Brain microvascular endothelial cell (primary cell): ENCODE results near the gene NIPSNAP3A.
A peak's percentile ranks its signal among the peaks of the same experiment; 100 is the strongest.
"Not testable (repeated sequence)": the region's sequence is repeated elsewhere in the genome, so short reads cannot be mapped to it uniquely, and the experiment has no call there.

Experiments
- DNase-seq: peaks from one replicate; pipeline ENCODE4 v3.0.0-alpha.2; 2020
- H3K27ac ChIP-seq: fragments of 250-450 bp; sonication (Bioruptor Pico); 2 replicates; pipeline ENCODE4 v1.5.1; 2020; ENCODE audit warnings: mild to moderate bottlenecking, moderate library complexity
- H3K27me3 ChIP-seq: fragments of 250-450 bp; sonication (Bioruptor Pico); replicated peaks from 2 replicates; pipeline ENCODE4 v1.5.1; 2020; ENCODE audit warnings: mild to moderate bottlenecking
- H3K36me3 ChIP-seq: fragments of 250-450 bp; sonication (Bioruptor Pico); replicated peaks from 2 replicates; pipeline ENCODE4 v1.5.1; 2020; ENCODE audit warnings: mild to moderate bottlenecking
- H3K4me3 ChIP-seq: 2 replicates; pipeline ENCODE4 v1.5.1; 2011; ENCODE audit warnings: low read depth, mild to moderate bottlenecking, control low read depth, low read length, moderate library complexity
- in situ Hi-C: cut with HindIII; loops from 2 replicates; pipeline ENCODE4 v1.10.0; 2017; ENCODE audit warnings: low sequenced_read_pairs, low pct_ligation_motif_present
- TF ChIP-seq, protein P1 (sequence below): IDR thresholded peaks from 2 replicates; pipeline ENCODE4 v1.5.1; 2011; ENCODE audit warnings: low read depth, mild to moderate bottlenecking, moderate library complexity, low read length, control low read depth, inconsistent platforms; ENCODE audit errors: missing control alignments

Gene NIPSNAP3A

DNA sequence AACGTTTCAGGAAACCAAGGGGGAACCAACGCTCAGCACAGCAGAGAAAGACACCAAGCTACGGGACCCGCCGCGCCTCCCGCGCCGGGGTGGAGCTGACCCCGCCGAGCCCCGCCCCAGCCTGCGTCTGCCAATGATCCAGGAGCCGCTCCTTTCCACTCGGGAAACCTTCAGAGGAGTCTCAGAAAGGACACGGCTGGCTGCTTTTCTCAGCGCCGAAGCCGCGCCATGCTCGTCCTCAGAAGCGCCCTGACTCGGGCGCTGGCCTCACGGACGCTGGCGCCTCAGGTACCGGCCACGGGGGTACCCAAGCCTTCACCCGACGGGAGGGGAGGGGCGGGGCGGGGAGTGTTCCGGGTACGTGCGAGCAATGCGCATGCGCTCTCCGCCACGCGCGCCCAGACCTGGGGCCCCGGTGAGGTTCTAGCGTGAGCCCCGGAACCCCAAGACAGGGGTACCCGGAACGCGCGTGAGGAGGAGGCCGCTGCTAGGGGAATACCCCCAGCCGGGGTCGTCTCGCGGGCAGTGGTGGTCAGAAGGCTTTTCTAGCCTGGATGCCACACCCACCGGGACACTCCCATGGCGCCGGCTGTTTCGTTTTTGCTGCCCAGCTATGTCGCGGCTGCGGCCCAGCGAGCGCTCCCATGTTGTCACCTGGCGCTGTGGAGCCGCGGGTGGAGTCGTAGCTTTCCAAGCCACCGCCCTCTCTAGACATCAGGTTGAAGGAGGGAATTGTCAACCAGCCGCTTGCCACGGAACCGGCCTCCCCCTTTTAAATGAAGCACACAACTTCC is at the start of gene NIPSNAP3A:
NIPSNAP3A (plus strand) TSS at position 119 of the 794 bp plus-strand sequence; CDS start at position 229, 110 bp downstream.
- peak within 1 kb of the TSS; percentile 83 for H3K4me3 ChIP-seq
- peak; percentile 70 for DNase-seq
- in situ Hi-C loops, result no loop called here
- TF ChIP-seq, protein P1, sequence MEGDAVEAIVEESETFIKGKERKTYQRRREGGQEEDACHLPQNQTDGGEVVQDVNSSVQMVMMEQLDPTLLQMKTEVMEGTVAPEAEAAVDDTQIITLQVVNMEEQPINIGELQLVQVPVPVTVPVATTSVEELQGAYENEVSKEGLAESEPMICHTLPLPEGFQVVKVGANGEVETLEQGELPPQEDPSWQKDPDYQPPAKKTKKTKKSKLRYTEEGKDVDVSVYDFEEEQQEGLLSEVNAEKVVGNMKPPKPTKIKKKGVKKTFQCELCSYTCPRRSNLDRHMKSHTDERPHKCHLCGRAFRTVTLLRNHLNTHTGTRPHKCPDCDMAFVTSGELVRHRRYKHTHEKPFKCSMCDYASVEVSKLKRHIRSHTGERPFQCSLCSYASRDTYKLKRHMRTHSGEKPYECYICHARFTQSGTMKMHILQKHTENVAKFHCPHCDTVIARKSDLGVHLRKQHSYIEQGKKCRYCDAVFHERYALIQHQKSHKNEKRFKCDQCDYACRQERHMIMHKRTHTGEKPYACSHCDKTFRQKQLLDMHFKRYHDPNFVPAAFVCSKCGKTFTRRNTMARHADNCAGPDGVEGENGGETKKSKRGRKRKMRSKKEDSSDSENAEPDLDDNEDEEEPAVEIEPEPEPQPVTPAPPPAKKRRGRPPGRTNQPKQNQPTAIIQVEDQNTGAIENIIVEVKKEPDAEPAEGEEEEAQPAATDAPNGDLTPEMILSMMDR, result no peak
- no peaks in the 10 kb centered on the region for H3K27me3 ChIP-seq
- H3K36me3 ChIP-seq, result peaks cover 7% of the 10 kb centered on the region
- H3K27ac ChIP-seq, result peak within 1 kb of the TSS; percentile 87

DNA sequence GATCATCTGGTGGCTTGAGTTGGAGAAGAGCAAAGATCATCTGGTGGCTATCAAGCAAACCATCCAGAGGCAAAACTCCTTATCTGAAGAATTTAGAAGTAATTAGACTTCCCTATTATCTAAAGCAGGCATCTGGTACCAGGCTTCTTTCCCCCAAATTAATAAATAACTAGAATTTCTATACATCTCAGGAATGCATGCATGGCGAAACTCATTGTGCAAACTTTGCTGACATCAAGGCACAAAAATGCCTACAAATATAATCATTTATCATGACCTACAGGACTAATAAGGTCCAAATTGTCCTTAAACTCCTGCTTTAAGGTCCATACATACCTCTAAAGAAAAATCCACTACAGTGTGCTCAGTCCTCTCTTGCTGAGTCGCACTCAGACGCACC is 47.2 kb upstream of the NIPSNAP3A start:
- H3K36me3 ChIP-seq, result no peaks in the 10 kb centered on the region
- no peaks in the 10 kb centered on the region for H3K27me3 ChIP-seq
- DNase-seq, result no peak
- H3K4me3 ChIP-seq, result no peak overlapping the region
- H3K27ac ChIP-seq, result no peak overlapping the region
- TF ChIP-seq, protein P1, result no peak
- in situ Hi-C loops, result no loop called here

DNA sequence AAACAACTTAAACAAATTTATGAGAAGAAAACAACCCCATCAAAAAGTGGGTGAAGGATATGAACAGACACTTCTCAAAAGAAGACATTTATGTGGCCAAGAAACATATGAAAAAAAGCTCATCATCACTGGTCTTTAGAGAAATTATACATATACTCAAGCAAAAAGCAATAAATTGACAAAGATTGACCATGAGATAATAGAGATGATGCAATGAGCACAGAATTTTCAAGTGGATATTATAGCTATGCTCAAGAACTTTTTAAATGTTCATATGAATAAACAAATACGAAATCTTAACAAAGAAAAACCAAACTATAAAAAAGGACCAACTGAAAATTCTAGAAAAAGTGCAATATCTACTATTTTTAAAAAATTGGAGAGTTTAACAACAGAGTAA is 38.7 kb upstream of the NIPSNAP3A start:
- H3K36me3 ChIP-seq, H3K27me3 ChIP-seq, H3K4me3 ChIP-seq, H3K27ac ChIP-seq, DNase-seq, in situ Hi-C loops: not testable (repeated sequence)

DNA sequence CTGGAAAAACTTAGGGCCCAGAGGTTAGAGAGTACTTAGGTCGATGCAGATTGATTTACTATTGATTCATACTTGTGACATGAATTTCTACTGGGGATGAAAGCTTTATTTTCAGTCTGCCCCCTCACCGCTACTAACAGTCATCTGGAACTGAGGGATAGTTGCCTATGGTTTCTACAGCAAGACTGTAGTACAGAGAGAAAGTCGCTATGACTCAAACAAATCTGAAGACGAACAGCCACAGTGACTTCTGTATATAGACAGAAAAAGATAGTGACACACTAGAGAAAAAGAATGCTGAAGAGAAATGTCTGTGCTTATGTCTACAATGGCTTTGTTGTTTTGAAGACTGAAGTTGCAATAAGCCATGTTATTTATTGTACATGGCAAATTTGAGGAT is 35.9 kb upstream of the NIPSNAP3A start:
- Histone ChIP-seq H3K27me3 (no peaks in the 10 kb centered on the region), H3K27ac (no peak overlapping the region), H3K36me3 (no peaks in the 10 kb centered on the region), H3K4me3 (no peak overlapping the region)
- no peak for DNase-seq
- in situ Hi-C loops, result no loop called here
- TF ChIP-seq, protein P1, result no peak

DNA sequence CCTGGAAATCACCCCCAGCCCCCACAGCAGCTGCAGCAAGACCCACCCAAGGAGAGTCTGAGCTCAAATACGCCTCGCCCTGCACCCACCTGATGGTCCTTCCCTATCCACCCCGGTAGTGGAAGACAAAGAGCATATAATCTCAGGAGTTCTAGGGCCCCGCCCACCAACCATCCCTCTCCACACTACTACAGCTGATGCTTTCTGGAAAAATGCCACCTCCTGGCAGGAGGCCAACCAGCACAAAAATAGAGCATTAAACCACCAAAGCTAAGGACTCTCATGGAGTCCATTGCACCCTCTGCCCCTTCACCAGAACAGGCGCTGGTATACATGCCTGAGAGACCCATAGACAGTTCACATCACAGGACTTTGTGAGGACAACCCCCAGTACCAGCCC is 22.5 kb upstream of the NIPSNAP3A start:
- no peak for DNase-seq
- in situ Hi-C loops, result no loop called here
- H3K36me3 ChIP-seq, result no peaks in the 10 kb centered on the region
- no peaks in the 10 kb centered on the region for H3K27me3 ChIP-seq
- no peak overlapping the region for H3K27ac ChIP-seq
- H3K4me3 ChIP-seq, result no peak overlapping the region
- TF ChIP-seq, protein P1, result no peak

DNA sequence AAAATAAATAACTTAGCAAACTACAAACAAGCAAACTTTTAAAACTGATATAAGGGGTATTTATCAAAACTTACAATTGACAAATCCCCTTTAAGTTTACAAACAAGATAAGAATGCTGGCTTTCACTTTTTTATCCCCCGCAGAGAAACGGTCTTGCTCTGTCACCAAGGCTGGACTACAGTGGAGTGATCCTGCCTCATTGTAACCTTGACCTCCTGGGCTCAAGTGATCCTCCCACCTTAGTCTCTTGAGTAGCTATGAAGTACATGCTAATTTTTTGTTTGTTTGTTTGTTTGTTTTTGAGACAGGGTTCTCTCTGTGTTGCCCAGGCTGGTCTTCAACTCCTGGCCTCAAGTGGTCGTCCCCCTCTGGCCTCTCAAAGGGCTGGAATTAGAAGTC is 9.0 kb upstream of the NIPSNAP3A start:
- DNase-seq, result no peak
- Histone ChIP-seq H3K27me3 (no peaks in the 10 kb centered on the region), H3K36me3 (no peaks in the 10 kb centered on the region), H3K27ac (no peak overlapping the region), H3K4me3 (no peak overlapping the region)
- TF ChIP-seq, protein P1, result no peak
- in situ Hi-C loops, result no loop called here
